ENCODE data around the gene ZNF184. TPM values are rescaled to one million over a fixed set of nuclear protein-coding genes. Genes with fewer than 3 reads are reported as not detected.

The ZNF184 gene
- total RNA-seq, 4 donors from 2014 or later = 9.5 to 14.0 (median 12.3) TPM

- intact Hi-C loops (cut with DNase I; ENCODE audit: low total_unique reads) = no loop called here
- no peak for DNase-seq (ENCODE audit: low spot score in 2 of 2)
- TF ChIP-seq CTCF (IDR thresholded peaks at IDR 0.05) = no peak
- no peak for TF ChIP-seq POLR2A (IDR thresholded peaks at IDR 0.05)
- WGBS, 2 donors = 83 to 85% methylated on average over 2 of the region's 2 CpGs
- H3K4me3 ChIP-seq (ENCODE audit: low read depth, poor library complexity, severe bottlenecking) = no peak overlapping the region
Observed at GRCh38 chr6:27512525-27512924, 39.6 kb upstream of the ZNF184 start.

GRCh38 chr6:27507041-27507956 lies 34.4 kb upstream of the ZNF184 start:
- no peak overlapping the region for H3K4me3 ChIP-seq (ENCODE audit: low read depth, poor library complexity, severe bottlenecking)
- intact Hi-C loops (cut with DNase I; ENCODE audit: low total_unique reads) = no loop called here
- DNase-seq (ENCODE audit: low spot score in 2 of 2) = no peak
- no peak for TF ChIP-seq CTCF (IDR thresholded peaks at IDR 0.05)
- no peak for TF ChIP-seq POLR2A (IDR thresholded peaks at IDR 0.05)
- WGBS, 2 donors = 82 to 84% methylated on average over 9 of the region's 9 CpGs

- WGBS, 2 donors = 23 to 36% methylated on average over 20 of the region's 20 CpGs
- no peak for TF ChIP-seq POLR2A (IDR thresholded peaks at IDR 0.05)
- TF ChIP-seq CTCF (IDR thresholded peaks at IDR 0.05) = no peak
- no peak overlapping the region for H3K4me3 ChIP-seq (ENCODE audit: low read depth, poor library complexity, severe bottlenecking)
- intact Hi-C loops (cut with DNase I; ENCODE audit: low total_unique reads) = no loop called here
- peak in 1 of 2 donors; percentile 87 for DNase-seq (ENCODE audit: low spot score in 2 of 2)
Observed at GRCh38 chr6:27505209-27506027, 32.5 kb upstream of the ZNF184 start.

- TF ChIP-seq CTCF (IDR thresholded peaks at IDR 0.05) (no peak), POLR2A (IDR thresholded peaks at IDR 0.05) (no peak)
- no peak overlapping the region for H3K4me3 ChIP-seq (ENCODE audit: low read depth, poor library complexity, severe bottlenecking)
- intact Hi-C loops (cut with DNase I; ENCODE audit: low total_unique reads) = no loop called here
- DNase-seq (ENCODE audit: low spot score in 2 of 2) = peak; percentile 58 to 92
- WGBS, 2 donors = 5 to 8% methylated on average over 21 of the region's 21 CpGs
Observed at GRCh38 chr6:27503436-27504030, 30.6 kb upstream of the ZNF184 start.

GRCh38 chr6:27502508-27503435 lies 29.9 kb upstream of the ZNF184 start:
- peak in 1 of 2 donors; percentile 88 for DNase-seq (ENCODE audit: low spot score in 2 of 2)
- intact Hi-C loops (cut with DNase I; ENCODE audit: low total_unique reads) = no loop called here
- TF ChIP-seq CTCF (IDR thresholded peaks at IDR 0.05) (no peak), POLR2A (IDR thresholded peaks at IDR 0.05) (no peak)
- peak overlapping the region; percentile 12 for H3K4me3 ChIP-seq (ENCODE audit: low read depth, poor library complexity, severe bottlenecking)
- 1% methylated on average over 33 of the region's 33 CpGs for WGBS, 2 donors
